ENCODE results near the gene TOMM22.

TOMM22 gene

DNA sequence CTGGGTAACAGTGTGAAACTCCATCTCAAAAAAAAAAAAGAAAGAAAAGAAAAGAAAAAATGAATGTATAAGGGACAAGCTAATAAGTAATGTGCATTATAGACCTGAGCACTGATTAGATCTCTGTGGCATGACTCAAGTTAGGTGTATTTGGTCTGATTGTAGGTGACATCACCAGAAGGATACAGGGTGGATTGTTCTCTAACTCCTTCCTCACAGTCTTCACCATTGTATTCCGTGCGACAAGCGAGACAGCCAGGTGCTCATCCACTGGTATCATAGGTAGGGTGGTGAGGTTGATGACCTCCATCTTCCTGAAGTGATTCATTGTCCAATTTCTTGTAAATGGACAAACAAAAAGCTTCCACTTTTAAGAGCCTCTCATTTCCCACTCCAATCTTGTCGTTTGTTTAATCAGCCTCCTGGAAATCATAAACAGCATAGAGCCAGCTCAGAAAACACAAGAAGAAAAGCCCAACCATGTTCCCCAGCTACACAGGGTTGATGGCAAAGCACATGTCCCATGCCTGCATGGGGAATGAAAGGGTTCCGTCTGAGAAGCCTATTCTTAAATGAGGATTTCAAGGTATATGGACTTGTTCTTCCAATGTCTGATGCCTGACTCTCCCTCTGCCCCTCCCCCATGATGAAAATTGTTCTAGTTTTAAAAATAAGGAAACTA, 31.8 kb upstream of the TOMM22 start:
- TF ChIP-seq, protein P1, sequence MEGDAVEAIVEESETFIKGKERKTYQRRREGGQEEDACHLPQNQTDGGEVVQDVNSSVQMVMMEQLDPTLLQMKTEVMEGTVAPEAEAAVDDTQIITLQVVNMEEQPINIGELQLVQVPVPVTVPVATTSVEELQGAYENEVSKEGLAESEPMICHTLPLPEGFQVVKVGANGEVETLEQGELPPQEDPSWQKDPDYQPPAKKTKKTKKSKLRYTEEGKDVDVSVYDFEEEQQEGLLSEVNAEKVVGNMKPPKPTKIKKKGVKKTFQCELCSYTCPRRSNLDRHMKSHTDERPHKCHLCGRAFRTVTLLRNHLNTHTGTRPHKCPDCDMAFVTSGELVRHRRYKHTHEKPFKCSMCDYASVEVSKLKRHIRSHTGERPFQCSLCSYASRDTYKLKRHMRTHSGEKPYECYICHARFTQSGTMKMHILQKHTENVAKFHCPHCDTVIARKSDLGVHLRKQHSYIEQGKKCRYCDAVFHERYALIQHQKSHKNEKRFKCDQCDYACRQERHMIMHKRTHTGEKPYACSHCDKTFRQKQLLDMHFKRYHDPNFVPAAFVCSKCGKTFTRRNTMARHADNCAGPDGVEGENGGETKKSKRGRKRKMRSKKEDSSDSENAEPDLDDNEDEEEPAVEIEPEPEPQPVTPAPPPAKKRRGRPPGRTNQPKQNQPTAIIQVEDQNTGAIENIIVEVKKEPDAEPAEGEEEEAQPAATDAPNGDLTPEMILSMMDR (IDR thresholded peaks at IDR 0.05; ENCODE audit: insufficient read depth, missing control alignments), result no peak
- no peak for FAIRE-seq
- DNase-seq (ENCODE audit: insufficient read length, low spot score), result no peak

DNA sequence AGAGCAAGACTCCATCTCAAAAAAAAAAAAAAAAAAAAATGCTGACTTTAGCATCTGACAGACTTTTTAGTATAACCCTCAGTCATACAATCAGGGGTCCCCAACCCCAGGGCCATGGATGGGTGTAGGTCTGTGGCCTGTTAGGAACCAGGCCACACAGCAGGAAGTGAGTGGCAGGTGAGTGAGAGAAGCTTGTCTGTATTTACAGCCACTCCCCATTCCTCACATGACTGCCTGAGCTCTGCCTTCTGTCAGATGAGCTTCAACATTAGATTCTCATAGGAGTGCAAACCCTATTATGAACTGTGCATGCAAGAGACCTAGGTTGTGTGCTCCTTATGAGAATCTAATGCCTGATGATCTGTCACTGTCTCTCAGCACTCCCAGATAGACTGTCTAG, 28.9 kb upstream of the TOMM22 start:
- TF ChIP-seq, protein P1 (IDR thresholded peaks at IDR 0.05; ENCODE audit: insufficient read depth, missing control alignments), result no peak
- FAIRE-seq (no peak), DNase-seq (ENCODE audit: insufficient read length, low spot score) (no peak)

DNA sequence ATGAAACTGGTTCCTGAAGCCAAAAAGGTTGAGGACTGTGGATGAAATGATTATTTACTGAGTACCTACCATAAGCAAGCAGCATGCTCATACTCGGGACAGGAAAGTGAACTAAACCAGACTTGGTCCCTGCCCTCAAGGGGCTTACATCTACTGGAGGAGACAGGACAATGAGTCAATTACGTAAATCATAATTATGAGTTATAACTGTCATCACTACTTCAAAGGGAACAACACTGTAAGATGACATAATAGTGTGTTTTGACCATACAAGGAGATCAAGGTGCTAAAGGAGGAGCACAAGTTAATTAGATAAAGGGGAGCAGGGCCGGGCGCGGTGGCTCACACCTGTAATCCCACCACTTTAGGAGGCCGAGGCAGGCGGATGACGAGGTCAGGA, 28.0 kb upstream of the TOMM22 start:
- DNase-seq (ENCODE audit: insufficient read length, low spot score) (no peak), FAIRE-seq (no peak)
- TF ChIP-seq, protein P1 (IDR thresholded peaks at IDR 0.05; ENCODE audit: insufficient read depth, missing control alignments), result no peak

DNA sequence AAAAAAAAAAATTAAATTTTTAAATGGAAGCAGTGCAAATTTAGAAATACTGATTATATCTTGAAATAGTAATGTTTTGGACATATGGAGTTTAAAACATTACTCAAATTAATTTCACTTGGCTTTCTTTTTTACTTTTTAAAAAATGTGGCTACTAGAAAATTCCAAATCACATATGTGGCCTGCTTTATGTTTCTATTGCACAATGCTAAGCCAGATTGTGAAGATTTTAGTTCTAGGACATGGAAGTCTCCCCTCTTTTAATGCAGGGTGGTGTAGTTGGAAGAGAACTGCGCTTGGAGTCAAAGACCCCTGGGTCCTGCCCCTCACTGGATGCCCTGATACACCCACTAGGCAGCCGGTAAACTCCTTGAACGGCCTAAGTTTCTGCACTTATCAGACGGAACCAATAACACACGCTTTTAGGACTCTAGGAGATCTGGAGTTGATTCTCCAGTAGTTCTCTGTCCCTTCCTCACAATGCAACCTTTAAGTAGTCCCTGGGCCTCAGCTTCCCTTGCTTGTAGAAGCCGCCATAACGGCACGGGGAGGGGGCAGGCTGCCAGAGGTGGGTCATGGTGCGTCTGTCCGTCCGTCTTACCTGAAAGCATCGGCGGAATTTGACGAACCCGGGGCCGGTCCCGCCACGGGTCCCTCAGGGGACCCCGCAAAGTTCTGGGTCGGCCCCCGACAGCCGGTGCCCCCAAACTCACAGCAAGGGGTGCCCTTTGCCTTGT, 26.1 kb upstream of the TOMM22 start:
- FAIRE-seq, result no peak
- TF ChIP-seq, protein P1 (IDR thresholded peaks at IDR 0.05; ENCODE audit: insufficient read depth, missing control alignments), result no peak
- no peak for DNase-seq (ENCODE audit: insufficient read length, low spot score)

DNA sequence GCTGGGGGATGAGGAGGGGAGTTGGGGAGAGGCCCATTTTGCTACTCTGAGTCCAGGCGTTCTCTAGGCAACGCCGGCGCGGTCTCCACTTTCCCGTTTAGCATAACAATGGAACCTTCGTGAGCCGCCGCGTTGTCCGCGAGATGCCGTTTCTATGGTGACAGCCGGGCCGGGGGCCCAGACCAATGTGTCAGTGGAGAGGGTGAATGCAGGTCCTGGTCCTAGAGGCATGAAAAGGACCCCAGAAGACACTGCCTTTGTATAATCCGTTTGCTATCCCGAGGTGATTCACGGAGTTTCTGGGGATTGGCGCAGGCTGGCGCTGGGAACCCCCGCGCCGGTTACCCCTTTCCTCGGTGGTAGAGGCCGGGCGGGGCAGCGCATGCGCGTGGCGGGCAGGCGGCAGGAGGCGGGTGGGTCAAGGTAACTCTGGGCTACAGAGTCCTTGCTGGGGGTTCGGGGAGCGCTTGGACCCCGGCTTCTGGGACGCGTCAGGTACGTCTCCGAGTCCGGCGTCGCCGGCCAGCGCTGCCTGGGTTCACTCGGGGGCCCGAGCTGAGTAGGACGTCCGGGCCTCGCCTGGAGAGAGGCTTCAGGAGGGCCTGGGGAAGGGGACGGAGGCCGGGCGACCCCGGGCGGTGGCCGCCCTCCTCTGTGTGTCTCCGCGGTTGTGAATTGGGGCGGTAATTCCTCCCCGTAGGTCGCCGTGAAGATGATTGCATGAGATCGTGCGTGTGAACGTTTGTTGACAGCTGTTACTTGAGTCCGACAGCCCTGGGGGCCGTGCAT, 25.3 kb upstream of the TOMM22 start, which contains the start of the genes CBY1 and FAM227A:
Gene CBY1, plus strand, starts transcription at position 383 of the 789 bp plus-strand sequence. CDS start 11,417 bp downstream, outside the sequence.
Gene FAM227A, minus strand, starts transcription at position 137 of the 789 bp plus-strand sequence. CDS start 6,224 bp downstream, outside the sequence.
- FAIRE-seq, result no peak
- TF ChIP-seq, protein P1 (IDR thresholded peaks at IDR 0.05; ENCODE audit: insufficient read depth, missing control alignments), result no peak

DNA sequence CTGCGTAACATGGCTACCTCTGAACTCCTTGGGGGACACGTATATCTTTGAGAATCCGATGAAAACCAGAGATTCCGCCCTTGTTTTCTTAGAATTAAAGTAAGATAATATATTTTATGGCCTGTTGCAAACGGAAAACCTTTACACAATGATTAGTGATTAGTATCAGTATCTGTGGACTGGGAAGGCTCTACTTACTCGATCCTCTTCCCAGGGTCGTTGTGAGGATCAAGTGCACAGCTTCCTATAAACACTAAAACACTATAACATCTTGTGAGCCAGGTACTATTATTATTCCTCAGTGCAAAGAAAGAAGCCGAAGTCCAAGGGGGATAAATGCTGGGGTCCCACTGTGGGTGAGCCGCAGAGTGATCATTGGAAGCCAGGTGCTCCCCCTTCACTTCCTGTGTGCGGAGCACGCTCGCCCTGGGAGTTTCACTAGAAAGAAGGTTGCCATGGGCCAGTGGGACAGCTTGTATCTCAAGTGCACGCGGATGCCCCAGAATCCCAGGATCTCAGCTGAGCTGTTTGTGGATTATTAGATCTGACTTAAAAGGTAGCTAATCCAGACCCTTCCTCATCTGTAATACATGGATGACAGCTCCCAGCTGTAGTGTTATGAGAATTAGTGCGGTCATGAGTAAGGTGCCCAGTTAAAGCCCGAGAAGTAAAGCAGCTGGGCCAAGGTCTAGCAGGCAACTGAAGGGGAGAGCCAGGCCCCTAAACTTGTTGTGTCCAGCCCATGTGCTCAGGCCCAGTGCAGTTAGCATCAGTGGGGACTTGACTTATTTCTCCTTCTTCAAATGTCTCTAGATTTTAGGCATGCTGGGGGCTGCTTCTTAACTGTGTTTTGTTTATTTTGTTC, 24.5 kb upstream of the TOMM22 start:
- FAIRE-seq (no peak), DNase-seq (ENCODE audit: insufficient read length, low spot score) (no peak)
- TF ChIP-seq, protein P1 (IDR thresholded peaks at IDR 0.05; ENCODE audit: insufficient read depth, missing control alignments), result no peak

More for the DNA sequence above, 25.3 kb upstream of the TOMM22 start, which contains the start of the genes CBY1 and FAM227A:
- peak; percentile 77 for DNase-seq (ENCODE audit: insufficient read length, low spot score)

Measured in D721Med (cell line).